Testis (tissue), 2 donors: ENCODE data around the gene RGS8.

Experiments used
- CTCF ChIP-seq, 3 experiments: fragments of 450-650 bp in 2 of 3; fragments of 200-600 bp in 1 of 3; sonication (generic) in 1 of 3; IDR thresholded peaks; one replicate each; pipeline ENCODE4 v1.5.1; 2016 to 2019; ENCODE audit warnings: antibody characterized with exemption in 3 of 3, mild to moderate bottlenecking in 2 of 3, moderate library complexity in 1 of 3
- POLR2A ChIP-seq: fragments of 450-650 bp; IDR thresholded peaks from one replicate; pipeline ENCODE4 v1.6.1; 2017; ENCODE audit warnings: antibody characterized with exemption, mild to moderate bottlenecking, moderate library complexity

GRCh38 chr1:182668521-182669054 is 15.8 kb downstream of the RGS8 start:
- TF ChIP-seq CTCF (IDR thresholded peaks at IDR 0.05) (no peak), POLR2A (no peak)
